ENCODE measurements around the gene ICA1. TPM values are rescaled to one million over a fixed set of nuclear protein-coding genes. Genes with fewer than 3 reads are reported as not detected.

Gene ICA1
- total RNA-seq, 4 donors from 2014 or later: 21.0 to 43.3 (median 26.6) TPM

DNA sequence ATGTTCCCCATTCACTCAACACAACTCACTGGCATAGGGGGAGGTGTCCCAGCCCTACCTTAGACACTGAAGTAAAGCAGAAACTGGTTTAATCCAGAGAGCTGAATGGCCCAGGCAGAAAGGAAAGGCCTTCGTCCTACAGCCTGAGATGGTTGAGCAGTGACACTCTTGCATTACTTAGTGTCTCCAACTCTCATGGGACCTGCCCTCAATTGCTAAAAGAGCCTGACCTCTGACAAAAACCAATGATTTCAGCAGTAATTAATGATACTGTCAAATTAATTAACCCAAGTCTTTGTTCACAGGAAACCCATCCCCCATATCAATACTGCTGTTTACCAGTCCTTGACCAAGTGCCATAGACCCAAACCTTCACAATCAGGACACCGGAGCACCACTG lies 48.6 kb downstream of the ICA1 start:
- no peaks in the 10 kb centered on the region for H3K9me3 ChIP-seq
- intact Hi-C loops (cut with DNase I): no loop called here
- TF ChIP-seq, protein P1, sequence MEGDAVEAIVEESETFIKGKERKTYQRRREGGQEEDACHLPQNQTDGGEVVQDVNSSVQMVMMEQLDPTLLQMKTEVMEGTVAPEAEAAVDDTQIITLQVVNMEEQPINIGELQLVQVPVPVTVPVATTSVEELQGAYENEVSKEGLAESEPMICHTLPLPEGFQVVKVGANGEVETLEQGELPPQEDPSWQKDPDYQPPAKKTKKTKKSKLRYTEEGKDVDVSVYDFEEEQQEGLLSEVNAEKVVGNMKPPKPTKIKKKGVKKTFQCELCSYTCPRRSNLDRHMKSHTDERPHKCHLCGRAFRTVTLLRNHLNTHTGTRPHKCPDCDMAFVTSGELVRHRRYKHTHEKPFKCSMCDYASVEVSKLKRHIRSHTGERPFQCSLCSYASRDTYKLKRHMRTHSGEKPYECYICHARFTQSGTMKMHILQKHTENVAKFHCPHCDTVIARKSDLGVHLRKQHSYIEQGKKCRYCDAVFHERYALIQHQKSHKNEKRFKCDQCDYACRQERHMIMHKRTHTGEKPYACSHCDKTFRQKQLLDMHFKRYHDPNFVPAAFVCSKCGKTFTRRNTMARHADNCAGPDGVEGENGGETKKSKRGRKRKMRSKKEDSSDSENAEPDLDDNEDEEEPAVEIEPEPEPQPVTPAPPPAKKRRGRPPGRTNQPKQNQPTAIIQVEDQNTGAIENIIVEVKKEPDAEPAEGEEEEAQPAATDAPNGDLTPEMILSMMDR (IDR thresholded peaks at IDR 0.05): no peak
- TF ChIP-seq POLR2A (IDR thresholded peaks at IDR 0.05): no peak
- H3K36me3 ChIP-seq: no peaks in the 10 kb centered on the region
- WGBS, 2 donors: 78 to 86% methylated on average over 2 of the region's 2 CpGs
- DNase-seq: no peak
- H3K4me1 ChIP-seq: peaks cover 15 to 26% of the 10 kb centered on the region in 2 donors
- H3K27ac ChIP-seq: no peak overlapping the region
- H3K27me3 ChIP-seq: no peaks in the 10 kb centered on the region
- no peak overlapping the region for H3K4me3 ChIP-seq (replicated peaks in 1 of 3)

DNA sequence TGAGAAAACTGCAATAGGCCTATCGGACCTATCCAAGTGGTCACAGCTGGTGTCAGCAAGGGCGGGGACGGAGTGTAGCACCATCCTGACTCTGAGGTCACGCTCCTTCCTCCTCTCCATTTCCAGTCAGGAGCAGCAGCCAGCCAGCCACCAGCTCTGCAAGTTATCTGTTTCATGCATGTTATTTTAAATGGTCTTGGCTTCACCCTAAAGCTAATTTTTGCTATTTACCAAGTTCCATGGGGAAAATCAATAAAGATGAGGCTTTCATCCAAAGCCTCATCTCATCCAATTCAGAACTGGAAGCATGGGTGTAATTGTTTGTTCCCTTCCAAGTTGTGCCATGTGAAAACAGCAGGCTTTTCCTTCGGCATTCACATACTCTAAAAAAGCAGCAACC lies 49.3 kb downstream of the ICA1 start:
- Histone ChIP-seq H3K36me3 (no peaks in the 10 kb centered on the region), H3K27ac (no peak overlapping the region), H3K27me3 (no peaks in the 10 kb centered on the region), H3K9me3 (no peaks in the 10 kb centered on the region), H3K4me1 (peaks cover 15 to 26% of the 10 kb centered on the region in 2 donors), H3K4me3 (replicated peaks in 1 of 3) (no peak overlapping the region)
- TF ChIP-seq POLR2A (IDR thresholded peaks at IDR 0.05): no peak
- TF ChIP-seq, protein P1 (IDR thresholded peaks at IDR 0.05): no peak
- intact Hi-C loops (cut with DNase I): no loop called here
- DNase-seq: no peak
- WGBS, 2 donors: 75 to 93% methylated on average over 5 of the region's 5 CpGs

DNA sequence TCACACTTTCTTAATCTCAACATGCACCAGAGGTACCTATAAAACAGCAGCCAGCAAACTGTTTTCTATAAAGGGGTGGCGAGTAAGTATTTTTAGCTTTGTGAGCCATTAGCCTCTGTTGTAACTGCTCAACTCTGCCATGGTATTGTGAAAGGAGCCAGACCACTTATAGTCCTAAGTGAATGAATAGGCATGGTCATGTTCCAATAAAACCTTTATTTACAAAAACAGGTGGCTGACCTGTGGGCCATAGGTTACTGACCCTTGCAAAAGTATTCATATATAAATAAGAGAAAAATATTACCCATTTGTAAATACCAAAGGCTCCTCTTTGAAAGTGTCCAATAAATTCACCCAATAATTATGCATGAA lies 50.3 kb downstream of the ICA1 start:
- Histone ChIP-seq H3K4me1 (peaks cover 15 to 26% of the 10 kb centered on the region in 2 donors), H3K27ac (no peak overlapping the region), H3K9me3 (no peaks in the 10 kb centered on the region), H3K36me3 (no peaks in the 10 kb centered on the region), H3K4me3 (replicated peaks in 1 of 3) (no peak overlapping the region), H3K27me3 (no peaks in the 10 kb centered on the region)
- no peak for TF ChIP-seq POLR2A (IDR thresholded peaks at IDR 0.05)
- TF ChIP-seq, protein P1 (IDR thresholded peaks at IDR 0.05): no peak
- 97 to 100% methylated on average over 1 of the region's 1 CpG for WGBS, 2 donors
- DNase-seq: no peak
- intact Hi-C loops (cut with DNase I): no loop called here

DNA sequence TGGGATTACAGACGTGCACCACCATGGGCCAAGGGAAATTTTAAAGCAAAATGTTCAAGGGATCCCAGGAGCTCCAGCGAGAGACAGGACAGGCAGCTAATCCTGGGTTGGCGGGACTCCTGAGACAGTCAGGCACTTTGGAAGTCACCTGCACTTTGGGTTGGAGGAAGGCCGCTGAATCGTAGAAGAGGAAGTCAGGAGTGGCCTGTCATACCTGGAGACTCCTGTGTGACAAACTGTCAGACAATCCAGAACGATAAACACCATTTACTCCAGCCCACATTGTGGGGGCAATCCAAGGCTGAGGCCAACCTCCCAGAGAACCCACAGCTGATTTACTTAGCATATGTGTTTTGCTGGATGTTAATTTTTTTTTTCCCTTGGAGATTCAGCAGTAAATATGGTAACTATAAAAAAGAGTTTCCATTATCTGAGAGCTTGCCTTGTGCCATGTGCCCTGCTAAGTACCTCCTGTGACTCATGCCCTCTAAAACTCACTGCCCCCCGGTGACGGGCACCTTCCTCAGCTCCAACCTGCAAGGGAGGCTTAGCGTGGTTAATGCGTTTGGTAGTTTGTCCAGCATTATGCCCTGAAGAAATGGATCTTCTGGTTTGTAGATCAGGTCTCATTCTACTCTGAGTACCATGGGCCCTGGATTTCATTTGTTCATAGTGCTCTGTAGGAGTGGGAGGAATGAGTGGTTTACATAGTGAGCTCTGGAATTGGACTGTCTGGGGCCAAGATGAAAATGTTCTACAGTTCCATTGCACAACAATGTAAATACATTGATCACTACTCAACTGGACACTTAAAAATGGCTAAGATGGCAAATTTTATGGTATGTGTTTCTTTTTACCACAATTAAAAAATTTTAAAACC lies 50.9 kb downstream of the ICA1 start:
- no peaks in the 10 kb centered on the region for H3K36me3 ChIP-seq
- no peaks in the 10 kb centered on the region for H3K9me3 ChIP-seq
- no peak overlapping the region for H3K27ac ChIP-seq
- H3K4me3 ChIP-seq (replicated peaks in 1 of 3): no peak overlapping the region
- intact Hi-C loops (cut with DNase I): no loop called here
- peaks cover 15 to 26% of the 10 kb centered on the region in 2 donors for H3K4me1 ChIP-seq
- no peaks in the 10 kb centered on the region for H3K27me3 ChIP-seq
- WGBS, 2 donors: 95% methylated on average over 9 to 10 of the region's 10 CpGs
- no peak for DNase-seq
- TF ChIP-seq POLR2A (IDR thresholded peaks at IDR 0.05): no peak
- TF ChIP-seq, protein P1 (IDR thresholded peaks at IDR 0.05): no peak

DNA sequence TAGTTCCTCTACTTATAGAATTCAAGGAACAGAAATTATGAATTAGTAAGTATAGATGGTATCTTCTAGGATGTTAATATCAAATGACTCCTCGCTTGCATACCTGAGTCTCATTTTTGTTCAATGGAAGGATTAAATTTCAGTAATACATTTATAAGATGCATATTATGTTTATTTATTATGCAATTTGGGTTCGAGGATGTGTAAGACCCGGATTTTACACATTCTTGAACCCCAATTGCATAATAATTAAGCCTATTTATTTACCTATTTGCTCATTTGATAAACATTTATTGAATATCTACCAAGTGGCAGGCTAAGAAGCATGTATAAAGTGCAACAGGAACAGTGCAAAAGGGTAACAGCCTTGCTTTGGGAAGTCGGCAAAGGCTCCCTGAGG lies 52.6 kb downstream of the ICA1 start:
- H3K4me1 ChIP-seq: peaks cover 7 to 13% of the 10 kb centered on the region in 2 donors
- intact Hi-C loops (cut with DNase I): no loop called here
- no peak for TF ChIP-seq POLR2A (IDR thresholded peaks at IDR 0.05)
- TF ChIP-seq, protein P1 (IDR thresholded peaks at IDR 0.05): no peak
- no peaks in the 10 kb centered on the region for H3K36me3 ChIP-seq
- H3K27ac ChIP-seq: no peak overlapping the region
- 92% methylated on average over 4 of the region's 4 CpGs for WGBS, 2 donors
- no peak for DNase-seq
- H3K9me3 ChIP-seq: no peaks in the 10 kb centered on the region
- no peaks in the 10 kb centered on the region for H3K27me3 ChIP-seq
- no peak overlapping the region for H3K4me3 ChIP-seq (replicated peaks in 1 of 3)

Data from thyroid gland (tissue), 4 donors.